ENCODE measurements around the gene PLPP3. TPM values are rescaled to one million over a fixed set of nuclear protein-coding genes. Genes with fewer than 3 reads are reported as not detected.

The PLPP3 gene
- 253 and 367 TPM in 2 replicates for total RNA-seq

GRCh38 chr1:56578963-56579875, at the start of gene PLPP3:
TSS of gene PLPP3 (minus strand) at chr1:56579563. CDS start at chr1:56579016, 547 bp downstream.

Other genes starting within 250 kb of the PLPP3 start
- 6.3 and 7.3 TPM in 2 replicates for gene PRKAA2, start 65.8 kb upstream of the PLPP3 start, total RNA-seq
- gene FYB2, start 239.8 kb upstream of the PLPP3 start, total RNA-seq: not detected in 2 replicates